Measurements from ENCODE around the gene PACRG.

- TF ChIP-seq CTCF (IDR thresholded peaks at IDR 0.05) (no peak), POLR2A (IDR thresholded peaks at IDR 0.05) (no peak)
These were observed 161.5 kb downstream of the PACRG start for GRCh38 chr6:162889303-162889702.
